ENCODE data around the gene C19orf47. TPM values are rescaled to one million over a fixed set of nuclear protein-coding genes. Genes with fewer than 3 reads are reported as not detected.

The C19orf47 gene
- total RNA-seq, 1 donor from 2014 or later = 14.6 TPM

GRCh38 chr19:40331052-40331451 lies 17.1 kb downstream of the C19orf47 start:
- DNase-seq = no peak
- POLR2A ChIA-PET = no interaction called here
- no peak for TF ChIP-seq CTCF (IDR thresholded peaks at IDR 0.05)
- intact Hi-C loops (cut with micrococcal nuclease) = no loop called here
- Mint-ChIP-seq H3K27ac (no peak overlapping the region), H3K9me3 (no peaks in the 10 kb centered on the region), H3K4me3 (no peak overlapping the region), H3K36me3 (ENCODE audit: low read depth) (peaks cover 81% of the 10 kb centered on the region), H3K27me3 (no peaks in the 10 kb centered on the region), H3K4me1 (no peaks in the 10 kb centered on the region)
- ATAC-seq (ENCODE audit: low read depth) = no peak
- CTCF ChIA-PET = no interaction called here

GRCh38 chr19:40326201-40326600 lies 22.0 kb downstream of the C19orf47 start:
- CTCF ChIA-PET = interaction anchor here (0.9 kb wide), 1 partner anchor 21 kb away, joined by 3 read pairs; no protein-coding TSS in a partner anchor
- no peak for ATAC-seq (ENCODE audit: low read depth)
- no peak overlapping the region for H3K4me3 Mint-ChIP-seq
- peaks cover 86% of the 10 kb centered on the region for H3K36me3 Mint-ChIP-seq (ENCODE audit: low read depth)
- H3K27me3 Mint-ChIP-seq = no peaks in the 10 kb centered on the region
- intact Hi-C loops (cut with micrococcal nuclease) = no loop called here
- DNase-seq = no peak
- no peak for TF ChIP-seq CTCF (IDR thresholded peaks at IDR 0.05)
- POLR2A ChIA-PET = no interaction called here
- no peak overlapping the region for H3K27ac Mint-ChIP-seq
- H3K9me3 Mint-ChIP-seq = no peaks in the 10 kb centered on the region
- no peaks in the 10 kb centered on the region for H3K4me1 Mint-ChIP-seq

GRCh38 chr19:40323705-40324104 lies 24.5 kb downstream of the C19orf47 start:
- ChIA-PET CTCF (interaction anchor here (0.6 kb wide), 1 partner anchor 18 kb away, joined by 3 read pairs; no protein-coding TSS in a partner anchor), POLR2A (no interaction called here)
- ATAC-seq (ENCODE audit: low read depth) = no peak
- H3K27me3 Mint-ChIP-seq = no peaks in the 10 kb centered on the region
- H3K4me3 Mint-ChIP-seq = no peak overlapping the region
- H3K9me3 Mint-ChIP-seq = no peaks in the 10 kb centered on the region
- intact Hi-C loops (cut with micrococcal nuclease) = no loop called here
- DNase-seq = no peak
- TF ChIP-seq CTCF (IDR thresholded peaks at IDR 0.05) = no peak
- H3K4me1 Mint-ChIP-seq = no peaks in the 10 kb centered on the region
- no peak overlapping the region for H3K27ac Mint-ChIP-seq
- H3K36me3 Mint-ChIP-seq (ENCODE audit: low read depth) = peaks cover 84% of the 10 kb centered on the region

GRCh38 chr19:40322951-40323615 lies 25.1 kb downstream of the C19orf47 start:
- intact Hi-C loops (cut with micrococcal nuclease) = no loop called here
- TF ChIP-seq CTCF (IDR thresholded peaks at IDR 0.05) = no peak
- Mint-ChIP-seq H3K27me3 (no peaks in the 10 kb centered on the region), H3K36me3 (ENCODE audit: low read depth) (peaks cover 83% of the 10 kb centered on the region), H3K27ac (no peak overlapping the region), H3K4me3 (no peak overlapping the region), H3K9me3 (no peaks in the 10 kb centered on the region), H3K4me1 (no peaks in the 10 kb centered on the region)
- POLR2A ChIA-PET = no interaction called here
- ATAC-seq (ENCODE audit: low read depth) (no peak), DNase-seq (no peak)
- CTCF ChIA-PET = interaction anchor here (0.6 kb wide), 1 partner anchor 18 kb away, joined by 3 read pairs; no protein-coding TSS in a partner anchor

- Mint-ChIP-seq H3K4me3 (no peak overlapping the region), H3K27me3 (no peaks in the 10 kb centered on the region), H3K36me3 (ENCODE audit: low read depth) (peaks cover 78% of the 10 kb centered on the region), H3K4me1 (no peaks in the 10 kb centered on the region), H3K9me3 (no peaks in the 10 kb centered on the region), H3K27ac (no peak overlapping the region)
- ChIA-PET CTCF (no interaction called here), POLR2A (no interaction called here)
- no peak for ATAC-seq (ENCODE audit: low read depth)
- TF ChIP-seq CTCF (IDR thresholded peaks at IDR 0.05) = no peak
- DNase-seq = no peak
- intact Hi-C loops (cut with micrococcal nuclease) = no loop called here
Observed at GRCh38 chr19:40322271-40322610, 26.0 kb downstream of the C19orf47 start.
